GM21786 (cell line): ENCODE measurements around the gene NCAN.
"Not testable (repeated sequence)": the region's sequence is repeated elsewhere in the genome, so short reads cannot be mapped to it uniquely, and the experiment has no call there.

ENCODE experiments used
- ATAC-seq: cut with Tn5 transposase; IDR thresholded peaks from one replicate; pipeline ENCODE4 v1.9.1; 2021; ENCODE audit not compliant: unreplicated experiment

The NCAN gene

DNA sequence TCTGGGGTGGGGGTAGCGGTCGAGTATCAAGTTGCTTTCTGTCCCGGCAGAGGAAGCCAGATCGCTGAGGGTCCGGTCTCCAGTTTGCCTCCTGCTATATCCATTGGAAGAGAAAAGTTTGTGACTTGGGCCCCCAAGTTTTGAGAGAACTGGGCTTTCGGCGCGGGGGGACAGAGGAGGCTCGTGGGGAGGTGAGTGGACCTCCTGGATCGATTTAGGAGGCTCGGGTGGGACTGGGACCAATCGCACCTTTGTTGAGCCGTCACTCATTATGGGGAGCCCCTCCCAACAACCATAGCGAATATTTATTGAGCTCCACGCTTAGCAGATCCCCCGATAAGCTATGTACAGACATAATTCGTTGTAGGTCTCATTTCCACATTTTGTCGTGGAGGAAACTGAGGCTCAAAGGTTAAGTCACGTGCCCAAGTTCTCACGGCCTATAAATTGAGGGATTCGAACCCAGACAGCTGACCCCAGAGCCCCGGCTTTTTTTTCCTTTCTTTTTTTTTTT lies 18.8 kb upstream of the NCAN start:
- ATAC-seq: no peak

DNA sequence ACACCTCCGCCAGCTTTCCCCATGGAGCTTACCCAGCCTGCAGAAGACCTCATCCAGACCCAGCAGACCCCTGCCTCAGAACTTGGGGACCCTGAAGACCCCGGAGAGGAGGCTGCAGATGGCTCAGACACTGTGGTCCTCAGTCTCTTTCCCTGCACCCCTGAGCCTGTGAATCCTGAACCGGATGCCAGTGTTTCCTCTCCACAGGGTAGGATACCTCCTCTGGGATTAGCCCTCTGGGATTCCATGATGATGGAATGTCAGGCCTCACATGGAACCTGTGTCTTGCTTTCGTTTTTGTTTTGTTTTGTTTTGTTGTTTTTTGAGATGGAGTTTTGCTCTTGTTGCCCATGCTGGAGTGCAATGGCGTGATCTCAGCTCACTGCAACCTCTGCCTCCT lies 17.8 kb upstream of the NCAN start:
- ATAC-seq: no peak

DNA sequence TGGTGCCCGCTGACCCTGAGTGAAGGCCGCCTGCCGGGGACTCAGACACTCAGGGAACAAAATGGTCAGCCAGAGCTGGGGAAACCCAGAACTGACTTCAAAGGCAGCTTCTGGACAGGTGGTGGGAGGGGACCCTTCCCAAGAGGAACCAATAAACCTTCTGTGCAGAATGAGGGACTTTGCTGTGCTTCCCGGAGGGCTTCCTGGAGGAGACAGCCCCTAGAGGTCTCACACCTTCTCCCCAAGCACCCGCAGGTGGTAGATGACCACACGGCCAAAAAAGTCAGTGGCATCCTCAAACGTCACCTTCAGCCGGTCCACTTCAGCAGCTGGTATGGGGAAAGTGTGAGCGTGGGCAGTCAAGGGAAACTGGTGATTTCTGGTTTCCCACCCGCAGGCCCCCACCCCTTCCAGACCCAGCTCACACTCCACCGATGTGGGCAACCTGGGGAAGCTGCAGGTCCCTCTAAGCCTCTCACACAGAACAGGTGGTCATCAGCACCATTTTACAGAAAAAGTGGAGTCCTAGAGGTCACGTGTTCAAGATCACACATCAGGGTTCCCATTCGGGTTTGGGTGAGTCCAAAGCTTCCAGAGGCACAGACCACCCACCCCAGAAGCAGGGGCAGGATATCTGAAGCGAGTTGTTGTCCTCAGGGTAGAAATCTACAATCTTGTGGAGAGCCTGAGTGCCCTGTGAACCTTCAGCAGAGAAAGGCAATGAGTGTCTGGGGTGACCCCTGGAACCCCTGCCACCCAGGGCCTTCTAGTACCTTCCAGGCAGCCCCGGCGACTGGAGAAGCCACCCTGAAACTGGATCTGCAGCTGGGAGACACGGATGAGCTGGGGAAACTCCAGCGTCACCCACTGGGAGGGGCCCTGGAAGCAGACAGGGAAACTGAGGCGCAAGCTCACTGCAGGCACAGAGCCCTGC lies 9.8 kb upstream of the NCAN start:
- no peak for ATAC-seq

DNA sequence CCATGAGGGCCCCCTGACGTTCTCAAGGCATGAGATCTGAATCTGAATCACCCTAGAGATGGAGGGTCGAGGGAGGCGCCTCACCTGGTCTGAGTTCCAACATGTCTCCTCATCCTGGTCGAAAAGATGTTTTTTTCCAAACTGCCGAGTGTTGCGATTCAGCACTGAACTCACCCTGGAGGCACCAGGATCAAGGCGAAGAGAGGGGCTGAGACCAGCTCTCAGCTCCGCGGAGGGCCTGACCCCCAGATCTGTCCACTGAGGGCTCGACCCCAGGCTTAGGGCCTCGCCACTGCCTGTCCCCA lies 9.1 kb upstream of the NCAN start:
- no peak for ATAC-seq

DNA sequence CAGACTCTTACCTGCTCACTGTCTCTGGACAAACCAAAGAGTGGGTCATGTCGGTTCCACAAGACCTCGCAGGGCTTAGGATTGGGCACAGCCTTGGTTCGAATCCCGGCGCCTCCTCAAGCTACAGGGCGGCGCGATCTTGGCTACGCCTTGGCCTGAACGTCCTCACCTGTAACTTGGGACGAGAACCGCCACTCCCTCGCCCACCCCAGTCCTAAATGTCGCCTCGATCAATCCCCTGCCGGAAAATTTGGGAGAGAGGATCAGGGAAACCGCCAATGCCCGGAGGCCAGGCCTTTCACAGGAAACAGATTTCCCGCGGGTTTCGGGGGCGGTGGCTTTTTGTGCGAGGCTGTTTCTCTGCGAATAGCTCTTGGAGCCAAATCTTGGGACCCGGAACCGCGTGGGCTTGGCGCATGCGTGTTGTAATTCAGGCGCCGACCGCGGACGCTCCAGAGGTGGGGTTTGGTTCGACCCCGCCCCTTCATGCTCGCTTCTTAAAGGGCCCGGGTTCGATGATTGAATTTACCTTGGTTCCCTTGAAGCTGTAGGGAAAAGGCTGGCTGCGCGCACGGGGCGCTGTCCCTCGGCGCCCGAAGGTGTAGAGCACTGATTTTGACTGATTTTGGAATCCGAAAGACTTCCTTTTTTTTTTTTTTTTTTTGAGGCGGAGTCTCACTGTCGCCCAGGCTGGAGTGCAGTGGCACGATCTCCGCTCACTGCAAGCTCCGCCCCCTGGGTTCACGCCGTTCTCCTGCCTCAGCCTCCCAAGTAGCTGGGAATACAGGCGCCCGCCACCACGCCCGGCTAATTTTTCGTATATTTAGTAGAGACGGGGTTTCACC lies 8.5 kb upstream of the NCAN start, which contains the start of gene NR2C2AP:
NR2C2AP (minus strand) TSS at position 403 of the 845 bp plus-strand sequence; CDS start at position 49, 354 bp downstream.
- peak; percentile 83 for ATAC-seq

DNA sequence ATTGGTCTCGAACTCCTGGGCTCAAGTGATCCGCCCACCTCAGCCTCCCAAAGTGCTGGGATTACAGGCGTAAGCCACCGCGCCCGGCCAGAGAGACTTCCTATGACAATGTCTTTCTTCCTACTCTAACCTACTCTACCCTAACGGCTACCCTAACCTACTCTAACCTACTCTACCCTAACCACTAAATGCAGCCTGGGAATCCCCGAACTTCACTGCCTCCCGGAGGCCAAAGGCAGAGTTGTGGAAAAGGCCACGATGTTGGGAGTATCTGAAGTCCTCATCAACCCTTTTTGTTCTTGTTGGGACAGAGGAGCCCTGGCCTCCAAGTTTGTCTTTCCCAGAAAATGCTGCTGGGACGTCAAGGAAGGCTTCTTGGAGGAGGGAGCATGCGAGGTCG lies 7.6 kb upstream of the NCAN start:
- no peak for ATAC-seq

DNA sequence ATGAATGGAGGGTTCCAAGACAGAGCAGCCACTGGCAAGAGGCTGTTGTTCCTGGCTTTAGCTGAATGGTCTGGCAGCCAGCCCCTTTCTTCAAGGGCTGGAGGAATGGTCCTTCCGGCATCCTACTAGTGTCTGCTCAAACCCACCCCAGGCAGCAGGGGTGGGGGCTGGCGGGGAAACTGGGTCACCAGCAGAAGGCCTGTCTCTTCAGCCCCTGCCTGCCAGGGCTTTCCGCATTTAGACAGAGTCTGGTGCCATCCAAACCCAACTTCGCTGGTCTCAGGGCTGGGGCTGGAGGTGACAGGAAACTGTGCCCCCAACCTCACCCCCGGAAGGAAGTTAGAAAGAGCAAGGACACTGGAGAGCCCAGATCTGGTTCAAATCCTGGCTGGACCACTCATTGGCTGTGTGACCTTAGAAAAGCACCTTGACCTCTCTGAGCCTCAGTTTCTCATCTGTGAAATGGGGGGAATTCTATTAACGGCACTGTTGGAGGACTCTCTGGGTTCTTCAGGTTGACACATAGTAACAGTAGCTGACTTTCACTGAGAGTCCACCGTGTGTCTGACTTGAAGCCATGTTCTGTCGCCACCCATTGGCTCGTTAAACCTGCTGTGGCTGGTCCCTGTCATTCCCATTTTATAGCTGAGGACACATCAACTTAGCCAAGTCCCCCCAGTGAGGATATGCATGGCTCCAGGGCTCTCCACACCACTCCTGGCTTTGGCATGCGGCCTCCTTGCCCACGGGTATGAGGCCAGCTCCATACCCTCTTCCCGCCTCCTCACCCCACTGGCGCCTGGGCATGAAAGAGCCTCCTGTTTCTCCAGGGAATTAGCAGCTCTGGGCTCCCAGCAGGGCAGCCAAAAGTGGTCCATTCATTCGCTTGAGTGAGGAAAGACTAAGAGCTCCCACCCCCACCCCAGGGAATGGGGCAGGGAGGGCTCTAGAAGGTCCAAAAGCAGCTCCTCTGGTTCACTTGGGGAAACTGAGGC lies 6.0 kb upstream of the NCAN start:
- no peak for ATAC-seq

DNA sequence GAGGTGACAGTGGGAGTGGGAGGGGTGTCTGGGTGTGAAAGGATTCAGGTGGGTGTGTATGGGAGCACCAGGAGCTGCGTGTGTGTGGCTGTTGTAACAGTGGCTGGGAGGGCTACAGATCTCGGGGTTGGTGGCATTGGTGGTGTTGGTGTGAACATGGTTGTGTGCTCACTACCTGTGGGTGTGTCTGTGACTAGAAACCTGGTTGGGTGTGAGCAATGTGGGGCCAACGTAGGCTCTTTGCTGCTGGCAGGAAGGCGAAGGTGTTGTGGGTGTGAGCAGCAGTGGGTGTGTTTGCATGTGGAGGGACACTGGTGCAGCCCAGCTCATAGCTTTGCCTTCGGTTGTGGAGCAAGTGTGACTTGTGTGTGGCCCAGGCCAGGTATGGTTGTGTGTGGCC lies 4.8 kb upstream of the NCAN start:
- no peak for ATAC-seq

DNA sequence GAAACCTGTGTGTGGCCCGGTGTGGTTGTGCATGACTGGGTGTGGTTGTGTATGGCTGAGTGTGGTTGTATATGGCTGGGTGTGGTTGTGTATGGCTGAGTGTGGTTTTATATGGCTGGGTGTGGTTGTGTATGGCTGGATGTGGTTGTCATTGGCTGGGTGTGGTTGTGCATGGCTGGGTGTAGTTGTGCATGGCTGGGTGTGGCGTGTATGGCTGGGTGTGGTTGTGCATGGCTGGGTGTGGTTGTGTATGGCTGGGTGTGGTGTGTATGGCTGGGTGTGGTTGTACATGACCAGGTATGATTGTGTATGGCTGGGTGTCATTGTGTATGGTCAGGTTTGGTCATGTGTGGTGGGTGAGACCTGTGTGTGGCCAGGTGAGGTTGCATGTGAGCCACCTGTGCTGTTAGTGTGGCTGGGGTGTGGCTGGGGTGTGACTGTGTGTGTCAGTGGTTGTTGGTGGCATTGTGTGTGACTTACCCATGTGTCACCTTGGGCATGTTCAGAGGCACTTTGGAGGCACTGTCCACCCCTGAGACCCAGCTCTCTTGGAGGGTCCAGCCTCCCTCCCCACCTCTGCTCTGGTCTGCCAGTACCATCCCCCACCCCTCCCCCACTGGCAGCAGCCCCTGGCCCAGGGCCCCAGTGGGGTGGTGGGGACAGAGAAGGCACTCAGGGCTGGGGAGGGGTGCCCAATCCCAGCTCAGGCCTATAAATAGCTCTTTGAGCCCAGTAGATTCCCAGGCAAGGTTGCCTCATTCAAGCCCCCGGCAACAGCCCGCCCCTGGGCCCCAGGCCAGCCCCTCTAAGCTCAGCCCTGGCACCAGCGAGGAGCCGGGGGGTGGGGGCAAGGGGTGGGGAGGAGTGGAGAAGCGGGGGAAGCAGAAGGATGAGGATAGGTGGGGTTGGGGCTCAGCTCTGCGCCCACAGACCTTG lies 3.9 kb upstream of the NCAN start:
- ATAC-seq: no peak

DNA sequence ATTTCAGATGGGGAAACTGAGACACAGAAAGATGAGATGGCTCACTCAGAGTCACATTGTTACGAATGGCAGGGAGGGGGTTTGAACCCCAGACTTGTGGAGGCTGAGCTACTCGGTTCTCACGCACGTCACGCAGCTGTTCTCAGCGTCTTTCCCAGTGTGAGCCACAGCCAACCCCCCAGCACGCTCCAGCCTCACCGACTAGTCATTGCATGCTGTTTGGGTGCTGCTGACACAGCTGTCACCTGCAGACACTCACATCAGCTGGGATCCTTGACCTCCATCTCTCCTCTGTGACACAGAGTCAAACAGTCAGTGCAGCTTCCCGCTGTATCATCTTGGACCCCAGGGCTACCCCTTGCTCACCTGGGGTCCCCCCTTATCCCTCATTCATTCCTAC lies 2.4 kb upstream of the NCAN start:
- ATAC-seq: no peak

DNA sequence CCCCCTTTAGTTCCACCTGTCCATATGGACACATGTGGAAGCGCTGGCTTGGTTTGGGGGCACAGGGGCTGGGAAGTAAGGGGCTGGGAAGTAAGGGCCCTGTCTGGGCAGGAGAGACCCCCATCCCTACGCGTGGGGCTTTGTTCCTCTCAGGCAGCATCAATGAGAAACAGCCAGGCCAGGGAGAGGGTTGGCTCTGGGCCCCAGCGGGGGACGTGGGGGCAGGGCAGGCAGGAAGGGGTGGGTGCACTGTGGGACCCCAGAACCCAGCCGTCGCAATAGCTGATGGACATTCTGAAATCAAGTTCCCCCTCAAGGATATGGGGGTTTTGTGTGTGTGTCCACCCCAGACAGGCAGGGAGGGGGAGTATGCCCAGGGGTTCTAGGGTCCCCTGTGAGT lies 1.2 kb downstream of the NCAN start:
- ATAC-seq: no peak

DNA sequence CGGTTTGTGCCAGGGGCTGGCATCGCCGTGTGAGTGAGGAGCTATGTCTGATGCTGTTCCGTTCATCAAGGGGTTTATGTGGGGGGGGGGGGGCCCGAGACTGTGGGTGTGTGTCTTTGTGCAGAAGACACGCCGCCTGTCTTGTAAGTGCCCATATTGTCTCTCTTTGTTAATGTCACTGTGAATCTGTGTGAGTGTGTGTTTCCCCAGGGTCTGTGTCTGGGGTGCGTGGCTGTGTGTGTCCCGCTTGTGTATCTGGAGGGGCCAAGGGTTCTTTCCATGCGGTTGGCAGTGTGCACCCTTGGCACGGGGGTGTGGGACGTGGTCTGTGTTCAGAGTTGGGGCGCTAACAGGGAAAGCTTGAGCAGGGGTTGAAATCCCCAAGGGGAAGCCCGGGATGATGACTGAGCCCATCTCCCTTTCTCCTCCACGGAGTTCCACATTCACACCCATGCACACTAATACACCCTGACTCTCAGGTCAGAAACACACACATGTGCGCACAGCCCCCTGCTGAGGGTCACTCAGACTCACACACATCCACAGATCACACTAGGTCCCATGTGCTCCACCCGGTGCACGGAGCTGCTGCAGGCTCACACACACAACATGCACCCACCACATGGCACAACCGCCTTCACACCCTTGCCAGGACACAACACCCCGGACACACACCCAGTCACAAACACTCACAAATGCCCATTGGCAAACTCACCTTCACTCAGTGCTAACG lies 1.8 kb downstream of the NCAN start:
- ATAC-seq: no peak

DNA sequence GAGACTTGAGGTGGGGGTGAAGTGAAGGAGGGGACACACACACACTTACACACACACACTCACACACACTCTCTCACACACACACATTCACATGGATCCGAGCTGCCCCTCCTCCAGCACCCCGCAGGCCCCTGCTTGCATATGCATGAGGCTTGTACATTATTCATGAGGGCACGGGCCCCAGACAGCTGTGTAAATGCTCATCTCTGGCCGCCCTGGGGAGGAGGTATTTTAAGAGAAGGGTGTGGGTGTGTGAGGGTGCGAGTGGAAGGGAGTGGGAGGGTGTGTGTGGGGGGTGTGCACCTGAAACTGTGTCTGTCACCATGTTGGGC lies 2.4 kb downstream of the NCAN start:
- ATAC-seq: no peak

DNA sequence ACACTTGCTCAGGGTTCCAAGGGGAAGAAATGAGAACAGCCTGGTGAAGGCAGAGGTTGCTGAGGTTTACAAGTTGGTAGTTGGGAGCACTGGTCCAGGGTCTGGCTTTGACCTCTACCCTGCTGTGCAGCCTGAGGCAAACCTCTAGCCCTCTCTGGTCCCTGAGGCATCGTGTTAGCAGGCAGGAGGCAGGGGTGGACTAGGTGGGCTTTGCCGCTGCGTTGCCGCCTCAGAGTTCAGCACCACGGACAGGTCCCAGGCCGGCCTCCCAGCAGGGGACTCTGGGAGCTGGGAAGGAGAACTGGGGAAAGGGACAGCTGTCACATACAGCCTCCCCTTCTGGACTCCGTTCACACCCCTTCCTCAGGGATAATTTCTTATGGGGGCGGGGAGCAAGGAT lies 3.1 kb downstream of the NCAN start:
- ATAC-seq: no peak

DNA sequence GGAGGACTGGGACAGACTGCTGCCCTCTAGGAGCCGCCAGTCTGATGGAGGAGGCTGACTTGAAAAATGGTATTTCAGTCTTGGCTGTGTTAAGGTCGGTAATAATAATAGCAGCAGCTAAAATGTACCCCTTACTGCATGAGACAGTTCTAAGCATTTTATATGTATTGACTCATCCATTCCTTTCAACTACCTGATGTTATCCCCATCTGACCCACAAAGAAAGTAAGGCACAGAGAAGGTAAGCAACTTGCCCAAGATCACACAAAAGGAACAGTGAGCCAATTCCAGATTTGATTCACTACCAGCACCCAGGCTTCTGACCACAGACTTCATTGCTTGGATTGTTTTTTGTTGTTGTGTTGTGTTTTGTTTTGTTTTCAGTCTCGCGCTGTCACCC lies 4.0 kb downstream of the NCAN start:
- no peak for ATAC-seq

DNA sequence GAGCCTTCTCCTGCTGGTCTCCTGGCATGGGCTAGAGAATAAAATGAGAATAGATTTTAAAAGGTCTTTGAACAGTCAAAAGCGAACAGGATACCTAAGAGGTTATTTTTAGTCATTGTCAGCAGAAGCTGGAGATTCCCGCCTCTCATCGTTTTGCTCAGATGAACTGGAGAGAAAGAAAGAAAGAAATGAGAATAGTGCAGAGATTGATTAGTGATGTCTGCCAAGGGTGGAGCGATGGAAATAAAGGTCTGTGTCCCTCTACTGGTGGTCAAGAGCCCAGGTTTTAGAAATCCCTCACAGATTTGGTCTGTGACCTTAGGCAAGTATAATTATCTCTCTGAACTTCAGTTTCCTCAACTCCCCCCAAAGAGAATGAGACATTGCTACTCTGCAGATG lies 5.3 kb downstream of the NCAN start:
- ATAC-seq: no peak

DNA sequence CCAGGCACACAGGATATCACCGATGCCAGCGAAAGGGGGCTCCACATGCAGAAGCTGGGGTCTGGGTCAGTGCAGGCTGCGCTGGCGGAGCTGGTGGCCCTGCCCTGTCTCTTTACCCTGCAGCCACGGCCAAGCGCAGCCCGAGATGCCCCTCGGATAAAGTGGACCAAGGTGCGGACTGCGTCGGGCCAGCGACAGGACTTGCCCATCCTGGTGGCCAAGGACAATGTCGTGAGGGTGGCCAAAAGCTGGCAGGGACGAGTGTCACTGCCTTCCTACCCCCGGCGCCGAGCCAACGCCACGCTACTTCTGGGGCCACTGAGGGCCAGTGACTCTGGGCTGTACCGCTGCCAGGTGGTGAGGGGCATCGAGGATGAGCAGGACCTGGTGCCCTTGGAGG lies 7.2 kb downstream of the NCAN start:
- no peak for ATAC-seq

DNA sequence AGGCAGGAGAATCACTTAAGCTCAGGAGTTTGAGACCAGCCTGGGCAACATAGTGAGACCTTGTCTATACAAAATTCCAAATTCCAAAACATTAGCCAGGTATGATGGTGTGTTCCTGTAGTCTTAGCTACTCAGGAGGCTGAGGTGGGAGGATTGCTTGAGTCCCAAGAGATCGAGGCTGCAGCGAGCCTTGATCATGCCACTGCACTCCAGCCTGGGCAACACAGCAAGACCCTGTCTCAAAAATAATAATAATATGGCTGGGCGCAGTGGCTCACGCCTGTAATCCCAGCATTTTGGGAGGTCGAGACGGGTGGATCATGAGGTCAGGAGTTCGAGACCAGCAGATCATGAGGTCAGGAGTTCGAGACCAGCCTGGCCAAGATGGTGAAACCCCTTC lies 9.2 kb downstream of the NCAN start:
- not testable (repeated sequence) for ATAC-seq

DNA sequence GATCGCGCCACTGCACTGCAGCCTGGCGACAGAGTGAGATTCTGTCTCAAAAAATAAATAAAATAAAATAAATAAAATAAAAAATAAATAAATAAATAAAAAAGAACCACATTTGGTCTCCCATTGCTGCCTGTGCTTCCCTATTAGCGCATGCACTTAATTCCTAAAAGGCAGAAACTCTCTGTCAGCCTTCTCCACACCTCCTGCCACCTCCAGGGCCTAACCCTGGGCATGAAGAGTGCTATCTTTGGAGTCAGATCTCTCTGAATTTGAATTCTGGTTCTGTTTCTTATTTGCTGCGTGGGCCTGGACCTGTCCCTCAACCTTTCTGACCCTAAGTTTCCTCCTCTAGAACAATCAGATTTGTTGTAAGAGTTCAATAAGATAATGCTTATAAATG lies 11.3 kb downstream of the NCAN start:
- ATAC-seq: no peak
